Vein endothelial cell (primary cell): ENCODE data around the gene SERPINB4. TPM values are rescaled to one million over a fixed set of nuclear protein-coding genes. Genes with fewer than 3 reads are reported as not detected.

Experiments used
- total RNA-seq: library from RNA; depleted of rRNA; stranded (reverse); fragments of >200 nt; gene quantifications from 2 replicates; pipeline ENCODE4 v1.2.3, GENCODE V29; 2012

SERPINB4 gene
- not detected in 2 replicates for total RNA-seq

GRCh38 chr18:63644142-63644541, at the start of gene SERPINB4:
SERPINB4 (minus strand) TSS chr18:63644256; CDS start chr18:63643577, 679 bp downstream.

GRCh38 chr18:63661750-63662149, 17.7 kb upstream of the SERPINB4 start, which contains the start of gene SERPINB3:
SERPINB3 (minus strand) TSS chr18:63661893; CDS start chr18:63661216, 677 bp downstream.

Other genes with a start within 250 kb of the SERPINB4 start
- gene VPS4B, start 221.8 kb downstream of the SERPINB4 start, total RNA-seq = 36.9 and 47.4 TPM in 2 replicates
- not detected in 2 replicates for gene SERPINB5, start 167.3 kb downstream of the SERPINB4 start, total RNA-seq
- gene SERPINB12, start 101.9 kb downstream of the SERPINB4 start, total RNA-seq = not detected in 2 replicates
- not detected in 2 replicates for gene SERPINB13, start 56.9 kb downstream of the SERPINB4 start, total RNA-seq
- gene SERPINB3, start 17.6 kb upstream of the SERPINB4 start, total RNA-seq = not detected in 2 replicates
- gene SERPINB11, start 58.7 kb upstream of the SERPINB4 start, total RNA-seq = not detected in 2 replicates
- gene SERPINB7, start 131.2 kb upstream of the SERPINB4 start, total RNA-seq = not detected in 2 replicates
- 0.65 and 3.7 TPM in 2 replicates for gene SERPINB2, start 243.4 kb upstream of the SERPINB4 start, total RNA-seq